ENCODE measurements around the gene UBE2E1. TPM values are rescaled to one million over a fixed set of nuclear protein-coding genes. Genes with fewer than 3 reads are reported as not detected.
"Not testable (repeated sequence)": the region's sequence is repeated elsewhere in the genome, so short reads cannot be mapped to it uniquely, and the experiment has no call there.

Gene UBE2E1
- total RNA-seq, 1 donor from 2014 or later: 103 TPM

DNA sequence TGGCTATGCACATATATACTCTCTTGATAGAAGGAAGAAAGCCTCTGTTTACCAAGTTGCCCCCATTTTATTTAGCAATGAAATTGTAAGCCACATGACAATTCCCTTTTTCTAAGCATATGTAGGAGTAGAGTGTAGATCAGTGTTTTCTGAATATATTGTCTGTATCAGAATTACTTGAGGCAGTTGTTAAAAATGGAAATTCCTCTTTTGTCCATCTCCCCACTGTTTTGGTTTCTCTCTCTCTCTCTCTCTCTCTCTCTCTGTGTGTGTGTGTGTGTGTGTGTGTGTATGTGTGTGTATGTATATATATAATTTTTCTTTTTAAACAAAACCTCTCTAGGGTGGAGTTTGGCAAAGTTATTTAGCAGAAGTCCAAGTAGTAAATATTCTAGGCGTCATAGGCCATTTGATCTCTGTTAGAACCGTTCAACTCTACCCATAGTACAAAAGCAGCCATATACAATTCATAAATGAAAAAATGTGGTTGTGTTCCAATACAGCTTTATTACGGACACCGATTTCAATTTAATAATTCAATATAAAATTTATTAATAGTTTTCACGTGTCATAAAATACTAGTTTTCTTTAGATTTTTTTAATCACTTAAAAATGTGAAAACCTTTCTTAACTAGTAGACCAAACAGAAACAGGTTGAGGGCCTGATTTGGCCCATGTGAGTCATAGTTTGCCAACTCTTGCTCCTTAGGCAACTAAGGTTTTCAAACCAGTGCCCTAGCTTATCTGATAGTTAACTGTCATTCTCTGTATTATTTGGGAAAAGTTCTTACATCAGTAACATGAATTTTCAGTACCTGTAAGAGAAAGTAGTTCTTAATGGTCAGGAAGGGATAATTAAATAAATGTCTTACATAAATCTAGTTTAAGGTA lies 39.8 kb downstream of the UBE2E1 start:
- H3K9me3 Mint-ChIP-seq (ENCODE audit: low read depth): no peaks in the 10 kb centered on the region
- no peaks in the 10 kb centered on the region for H3K36me3 Mint-ChIP-seq (ENCODE audit: low read depth)
- H3K27me3 Mint-ChIP-seq (ENCODE audit: low read depth): no peaks in the 10 kb centered on the region
- H3K27ac Mint-ChIP-seq (ENCODE audit: unreplicated experiment): no peak overlapping the region
- H3K4me3 Mint-ChIP-seq (ENCODE audit: unreplicated experiment): no peak overlapping the region
- DNase-seq (ENCODE audit: low spot score): no peak
- no peaks in the 10 kb centered on the region for H3K4me1 Mint-ChIP-seq (ENCODE audit: low read depth)
- TF ChIP-seq, protein P1, sequence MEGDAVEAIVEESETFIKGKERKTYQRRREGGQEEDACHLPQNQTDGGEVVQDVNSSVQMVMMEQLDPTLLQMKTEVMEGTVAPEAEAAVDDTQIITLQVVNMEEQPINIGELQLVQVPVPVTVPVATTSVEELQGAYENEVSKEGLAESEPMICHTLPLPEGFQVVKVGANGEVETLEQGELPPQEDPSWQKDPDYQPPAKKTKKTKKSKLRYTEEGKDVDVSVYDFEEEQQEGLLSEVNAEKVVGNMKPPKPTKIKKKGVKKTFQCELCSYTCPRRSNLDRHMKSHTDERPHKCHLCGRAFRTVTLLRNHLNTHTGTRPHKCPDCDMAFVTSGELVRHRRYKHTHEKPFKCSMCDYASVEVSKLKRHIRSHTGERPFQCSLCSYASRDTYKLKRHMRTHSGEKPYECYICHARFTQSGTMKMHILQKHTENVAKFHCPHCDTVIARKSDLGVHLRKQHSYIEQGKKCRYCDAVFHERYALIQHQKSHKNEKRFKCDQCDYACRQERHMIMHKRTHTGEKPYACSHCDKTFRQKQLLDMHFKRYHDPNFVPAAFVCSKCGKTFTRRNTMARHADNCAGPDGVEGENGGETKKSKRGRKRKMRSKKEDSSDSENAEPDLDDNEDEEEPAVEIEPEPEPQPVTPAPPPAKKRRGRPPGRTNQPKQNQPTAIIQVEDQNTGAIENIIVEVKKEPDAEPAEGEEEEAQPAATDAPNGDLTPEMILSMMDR (IDR thresholded peaks at IDR 0.05): no peak

DNA sequence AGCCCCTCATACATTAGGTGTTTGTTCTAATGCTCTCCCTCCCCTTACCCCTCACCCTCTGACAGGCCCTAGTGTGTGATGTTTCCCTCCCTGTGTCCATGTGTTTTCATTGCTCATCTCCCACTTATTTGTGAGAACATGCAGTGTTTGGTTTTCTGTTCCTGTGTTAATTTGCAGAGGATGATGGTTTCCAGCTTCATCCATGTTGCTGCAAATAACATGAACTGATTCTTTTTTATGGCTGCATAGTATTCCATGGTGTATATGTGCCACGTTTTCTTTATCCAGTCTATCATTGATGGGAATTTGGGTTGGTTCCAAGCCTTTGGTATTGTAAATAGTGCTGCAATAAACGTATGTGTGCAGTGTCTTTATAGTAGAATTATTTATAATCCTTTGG lies 43.7 kb downstream of the UBE2E1 start:
- H3K4me1 Mint-ChIP-seq (ENCODE audit: low read depth): peaks cover 12% of the 10 kb centered on the region
- H3K9me3 Mint-ChIP-seq (ENCODE audit: low read depth); H3K27ac Mint-ChIP-seq (ENCODE audit: unreplicated experiment); DNase-seq (ENCODE audit: low spot score); H3K36me3 Mint-ChIP-seq (ENCODE audit: low read depth); H3K4me3 Mint-ChIP-seq (ENCODE audit: unreplicated experiment); H3K27me3 Mint-ChIP-seq (ENCODE audit: low read depth): not testable (repeated sequence)

DNA sequence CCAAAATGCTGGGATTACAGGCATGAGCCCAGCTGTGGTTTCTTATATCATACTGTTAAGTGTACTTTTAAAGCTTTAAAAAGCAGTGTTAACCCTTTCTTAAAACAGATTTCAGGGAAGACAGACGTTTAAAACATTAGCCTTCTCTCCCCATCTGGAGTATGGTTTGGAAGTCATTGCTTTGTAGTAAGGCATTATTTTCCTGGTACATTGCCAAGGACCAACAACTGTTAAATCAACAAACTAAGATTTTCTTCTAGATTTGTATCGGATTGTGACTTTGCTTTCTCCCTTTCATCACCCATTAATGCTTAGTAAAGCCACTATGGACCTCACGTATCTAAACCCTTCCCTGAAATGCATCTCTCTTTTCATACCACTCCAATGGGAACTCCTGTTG lies 50.5 kb downstream of the UBE2E1 start:
- TF ChIP-seq, protein P1 (IDR thresholded peaks at IDR 0.05): no peak
- H3K27ac Mint-ChIP-seq (ENCODE audit: unreplicated experiment): peak overlapping the region; percentile 91
- H3K4me1 Mint-ChIP-seq (ENCODE audit: low read depth): peaks cover 49% of the 10 kb centered on the region
- H3K9me3 Mint-ChIP-seq (ENCODE audit: low read depth): peaks cover 3% of the 10 kb centered on the region
- DNase-seq (ENCODE audit: low spot score): no peak
- peaks cover 2% of the 10 kb centered on the region for H3K36me3 Mint-ChIP-seq (ENCODE audit: low read depth)
- H3K4me3 Mint-ChIP-seq (ENCODE audit: unreplicated experiment): no peak overlapping the region
- no peaks in the 10 kb centered on the region for H3K27me3 Mint-ChIP-seq (ENCODE audit: low read depth)

DNA sequence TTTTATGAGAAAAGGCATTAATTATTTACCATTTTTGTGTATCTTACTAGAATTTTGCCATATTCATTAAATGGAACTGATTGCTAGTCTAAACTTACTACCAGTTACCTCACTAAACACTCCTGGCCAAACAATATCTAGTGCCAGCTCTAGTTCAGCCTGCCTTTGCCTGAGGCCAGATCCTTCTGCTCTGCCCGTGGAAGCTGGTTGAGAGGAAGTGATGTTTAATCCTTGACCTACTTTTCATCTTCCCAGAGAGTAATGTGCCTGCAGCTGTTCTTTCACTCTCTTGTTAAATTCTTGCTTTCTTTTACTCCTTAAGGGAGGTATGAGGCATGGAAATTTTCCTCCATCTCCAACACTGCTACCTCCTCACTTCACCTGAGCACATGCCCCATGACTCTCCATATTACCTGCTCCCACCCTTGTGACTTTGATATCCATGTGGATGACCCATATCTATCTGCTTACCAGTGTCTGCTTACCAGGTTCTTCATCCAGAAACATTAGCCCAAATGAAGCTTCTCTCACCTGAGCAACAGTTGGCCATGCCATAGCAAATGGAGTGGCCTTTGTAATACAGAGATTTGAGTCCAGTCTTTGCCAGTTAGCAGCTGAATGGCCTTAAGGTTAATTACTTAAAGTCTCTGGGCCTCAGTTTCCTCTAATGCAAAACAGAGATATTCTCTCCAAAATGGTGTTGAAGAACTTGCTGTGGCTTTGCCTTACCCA lies 53.4 kb downstream of the UBE2E1 start:
- Mint-ChIP-seq H3K36me3 (ENCODE audit: low read depth) (peaks cover 2% of the 10 kb centered on the region), H3K27ac (ENCODE audit: unreplicated experiment) (peak overlapping the region; percentile 79), H3K9me3 (ENCODE audit: low read depth) (no peaks in the 10 kb centered on the region), H3K4me1 (ENCODE audit: low read depth) (peaks cover 43% of the 10 kb centered on the region), H3K27me3 (ENCODE audit: low read depth) (no peaks in the 10 kb centered on the region), H3K4me3 (ENCODE audit: unreplicated experiment) (no peak overlapping the region)
- no peak for DNase-seq (ENCODE audit: low spot score)
- TF ChIP-seq, protein P1 (IDR thresholded peaks at IDR 0.05): no peak

DNA sequence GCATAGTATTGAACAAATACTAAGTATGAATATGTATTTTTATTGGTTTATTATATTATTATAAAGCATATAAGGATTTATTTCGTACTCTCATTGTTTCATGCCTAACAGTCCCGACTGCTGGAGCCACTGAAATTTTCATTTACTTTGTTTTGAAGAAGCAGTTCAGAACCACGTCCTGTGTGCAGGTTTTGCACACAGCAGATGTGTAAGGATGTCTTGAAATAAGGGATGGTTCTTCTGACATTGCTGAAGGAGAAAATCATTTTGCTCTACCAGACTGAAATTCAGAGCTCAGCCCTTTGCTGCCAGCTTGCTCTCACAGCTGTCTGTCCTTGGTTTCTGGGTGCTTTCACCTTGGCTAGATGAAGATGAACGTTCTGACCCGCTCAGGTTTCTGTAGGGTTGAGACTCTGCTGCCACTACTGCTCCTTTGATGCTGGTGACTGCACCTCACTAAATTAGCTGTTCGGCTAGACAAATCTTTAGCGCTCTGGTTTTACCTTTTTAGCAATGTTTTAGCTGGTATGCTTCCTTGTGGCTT lies 54.2 kb downstream of the UBE2E1 start:
- Mint-ChIP-seq H3K36me3 (ENCODE audit: low read depth) (peaks cover 5% of the 10 kb centered on the region), H3K4me3 (ENCODE audit: unreplicated experiment) (no peak overlapping the region), H3K27me3 (ENCODE audit: low read depth) (no peaks in the 10 kb centered on the region), H3K27ac (ENCODE audit: unreplicated experiment) (peak overlapping the region; percentile 53), H3K9me3 (ENCODE audit: low read depth) (no peaks in the 10 kb centered on the region), H3K4me1 (ENCODE audit: low read depth) (peaks cover 40% of the 10 kb centered on the region)
- TF ChIP-seq, protein P1 (IDR thresholded peaks at IDR 0.05): no peak
- DNase-seq (ENCODE audit: low spot score): no peak

Data from chondrocyte (in vitro differentiated cells).